ENCODE results near the gene PCBD2.
A peak's percentile ranks its signal among the peaks of the same experiment; 100 is the strongest.
"Not testable (repeated sequence)": the region's sequence is repeated elsewhere in the genome, so short reads cannot be mapped to it uniquely, and the experiment has no call there.

PCBD2 gene

GRCh38 chr5:134904610-134905245 is at the start of gene PCBD2:
Gene PCBD2, plus strand, starts transcription at chr5:134905131. Its CDS starts 9 bp downstream, at chr5:134905140.
- Histone ChIP-seq H3K4me3 (ENCODE audit: low read depth, low read length) (peak within 1 kb of the TSS; percentile 77), H3K27me3 (replicated peaks) (no peaks in the 10 kb centered on the region)
- in situ Hi-C loops (cut with HindIII; ENCODE audit: low pct_ligation_motif_present, low sequenced_read_pairs) = no loop called here

DNA sequence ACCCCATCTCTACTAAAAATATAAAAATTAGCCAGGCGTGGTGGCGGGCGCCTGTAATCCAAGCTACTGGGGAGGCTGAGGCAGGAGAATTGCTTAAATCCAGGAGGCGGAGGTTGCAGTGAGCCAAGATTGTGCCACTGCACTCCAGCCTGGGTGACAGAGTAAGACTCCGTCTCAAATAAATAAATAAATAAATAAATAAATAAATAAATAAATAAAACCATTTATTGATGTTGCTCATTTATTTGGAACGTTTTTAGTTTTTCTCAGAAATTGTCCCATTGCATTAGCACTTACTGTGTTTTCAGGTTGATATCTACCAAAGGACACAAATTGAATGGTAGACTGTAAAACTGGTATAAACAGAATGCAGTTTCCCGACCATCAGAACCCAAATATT is 48.5 kb upstream of the PCBD2 start:
- H3K4me3 ChIP-seq (ENCODE audit: low read depth, low read length); H3K27me3 ChIP-seq (replicated peaks); in situ Hi-C loops (cut with HindIII; ENCODE audit: low pct_ligation_motif_present, low sequenced_read_pairs); H3K27ac ChIP-seq; DNase-seq: not testable (repeated sequence)
- H3K36me3 ChIP-seq (replicated peaks) = peaks cover 60% of the 10 kb centered on the region

More at GRCh38 chr5:134904610-134905245, at the start of gene PCBD2:
- H3K36me3 ChIP-seq (replicated peaks) = peaks cover 2% of the 10 kb centered on the region
- TF ChIP-seq CTCF (IDR thresholded peaks at IDR 0.05; ENCODE audit: low read depth, low read length, missing control alignments) = peak; percentile 75
- DNase-seq = peak; percentile 74
- H3K27ac ChIP-seq = peak within 1 kb of the TSS; percentile 89

- Histone ChIP-seq H3K27ac (no peak overlapping the region), H3K27me3 (replicated peaks) (no peaks in the 10 kb centered on the region), H3K36me3 (replicated peaks) (peaks cover 59% of the 10 kb centered on the region), H3K4me3 (ENCODE audit: low read depth, low read length) (no peak overlapping the region)
- no peak for DNase-seq
- TF ChIP-seq CTCF (IDR thresholded peaks at IDR 0.05; ENCODE audit: low read depth, low read length, missing control alignments) = no peak
- in situ Hi-C loops (cut with HindIII; ENCODE audit: low pct_ligation_motif_present, low sequenced_read_pairs) = no loop called here
These were observed 47.5 kb upstream of the PCBD2 start for GRCh38 chr5:134857401-134857800.

DNA sequence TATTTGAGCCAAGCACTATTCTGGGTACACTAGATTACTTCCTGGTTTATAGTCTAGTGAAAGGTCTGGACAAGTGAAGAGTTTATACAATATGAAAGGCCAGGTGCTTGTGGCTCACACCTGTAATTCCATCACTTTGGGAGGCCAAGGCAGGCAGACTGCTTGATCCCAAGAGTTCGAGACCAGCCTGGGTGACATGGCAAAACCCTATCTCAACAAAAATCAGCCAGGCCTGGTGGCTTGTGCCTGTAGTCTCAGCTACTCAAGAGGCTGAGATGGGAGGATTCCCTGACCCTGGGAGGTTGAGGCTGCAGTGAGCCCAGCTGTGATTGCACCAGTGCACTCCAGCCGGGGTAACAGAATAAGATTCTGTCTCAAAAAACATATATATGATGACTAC is 40.2 kb upstream of the PCBD2 start:
- TF ChIP-seq CTCF (IDR thresholded peaks at IDR 0.05; ENCODE audit: low read depth, low read length, missing control alignments) = no peak

DNA sequence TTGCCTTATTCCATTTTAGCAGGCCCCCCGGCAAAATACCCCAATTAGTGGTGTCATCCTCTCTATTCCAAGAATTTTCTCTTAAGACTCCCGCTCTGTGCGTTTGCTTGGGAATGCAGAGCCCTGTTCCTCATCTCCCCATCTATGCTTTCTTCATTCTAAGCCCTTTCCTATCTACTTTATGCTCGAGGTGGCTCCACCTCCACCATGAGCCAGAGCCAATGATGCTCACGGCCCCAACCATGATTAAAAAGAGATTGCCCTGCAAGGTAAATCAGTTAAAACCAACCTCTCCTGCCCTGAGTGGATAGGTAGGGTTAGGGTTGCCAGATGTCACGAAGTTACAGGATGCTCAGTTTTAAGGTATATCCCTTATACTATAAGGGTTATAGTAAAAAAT is 31.4 kb upstream of the PCBD2 start:
- TF ChIP-seq CTCF (IDR thresholded peaks at IDR 0.05; ENCODE audit: low read depth, low read length, missing control alignments) = no peak
- Histone ChIP-seq H3K27me3 (replicated peaks) (no peaks in the 10 kb centered on the region), H3K27ac (peak overlapping the region; percentile 97), H3K36me3 (replicated peaks) (no peaks in the 10 kb centered on the region), H3K4me3 (ENCODE audit: low read depth, low read length) (no peak overlapping the region)
- DNase-seq = no peak
- in situ Hi-C loops (cut with HindIII; ENCODE audit: low pct_ligation_motif_present, low sequenced_read_pairs) = no loop called here

More for the DNA sequence above, 40.2 kb upstream of the PCBD2 start:
- Histone ChIP-seq H3K4me3 (ENCODE audit: low read depth, low read length) (no peak overlapping the region), H3K27ac (no peak overlapping the region), H3K27me3 (replicated peaks) (no peaks in the 10 kb centered on the region), H3K36me3 (replicated peaks) (peaks cover 20% of the 10 kb centered on the region)
- no peak for DNase-seq
- in situ Hi-C loops (cut with HindIII; ENCODE audit: low pct_ligation_motif_present, low sequenced_read_pairs) = no loop called here

- H3K27ac ChIP-seq = peak within 1 kb of the TSS; percentile 97
- no peaks in the 10 kb centered on the region for H3K27me3 ChIP-seq (replicated peaks)
- H3K36me3 ChIP-seq (replicated peaks) = no peaks in the 10 kb centered on the region
- in situ Hi-C loops (cut with HindIII; ENCODE audit: low pct_ligation_motif_present, low sequenced_read_pairs) = no loop called here
- peak; percentile 81 for DNase-seq
- peak within 1 kb of the TSS; percentile 97 for H3K4me3 ChIP-seq (ENCODE audit: low read depth, low read length)
- TF ChIP-seq CTCF (IDR thresholded peaks at IDR 0.05; ENCODE audit: low read depth, low read length, missing control alignments) = no peak
These were observed 30.7 kb upstream of the PCBD2 start, which contains the start of gene TXNDC15 for GRCh38 chr5:134873987-134874830. Gene TXNDC15, plus strand, starts transcription at chr5:134874371. Its CDS starts 57 bp downstream, at chr5:134874428.

Measured in brain microvascular endothelial cell (primary cell).